HG03175 (cell line): ENCODE data around the gene CTNND2.
"Not testable (repeated sequence)": the region's sequence is repeated elsewhere in the genome, so short reads cannot be mapped to it uniquely, and the experiment has no call there.

ENCODE experiments used
- ATAC-seq: cut with Tn5 transposase; IDR thresholded peaks from one replicate; pipeline ENCODE4 v1.9.1; 2021; ENCODE audit warnings: mild to moderate bottlenecking, moderate library complexity; ENCODE audit not compliant: unreplicated experiment

Gene CTNND2

GRCh38 chr5:11334404-11334803, 569.8 kb downstream of the CTNND2 start:
- no peak for ATAC-seq

GRCh38 chr5:11329679-11330078, 574.6 kb downstream of the CTNND2 start:
- ATAC-seq, result no peak

GRCh38 chr5:11324521-11325289, 579.5 kb downstream of the CTNND2 start:
- no peak for ATAC-seq

- ATAC-seq, result no peak
Observed at GRCh38 chr5:11323761-11324160, 580.5 kb downstream of the CTNND2 start.

DNA sequence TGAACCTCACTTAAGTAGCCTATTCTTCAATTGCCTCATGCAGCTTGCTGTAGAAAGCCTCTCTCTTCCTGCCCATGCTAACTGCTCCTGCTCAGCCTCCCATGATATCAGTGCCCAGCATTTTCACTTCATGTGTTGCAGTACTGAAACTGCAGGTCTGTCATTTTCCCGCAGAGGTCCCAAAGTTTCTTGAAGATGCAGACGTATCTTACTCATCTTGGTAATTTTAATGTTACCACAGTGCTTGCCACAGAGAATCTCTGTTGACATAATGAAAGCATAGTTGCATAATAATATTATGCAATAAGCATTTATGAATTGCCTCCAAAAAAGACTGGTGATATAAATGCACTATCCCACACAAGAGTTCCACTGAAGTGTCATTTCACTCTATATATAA, 582.1 kb downstream of the CTNND2 start:
- no peak for ATAC-seq

- ATAC-seq, result no peak
Observed at GRCh38 chr5:11319836-11320580, 584.2 kb downstream of the CTNND2 start.

DNA sequence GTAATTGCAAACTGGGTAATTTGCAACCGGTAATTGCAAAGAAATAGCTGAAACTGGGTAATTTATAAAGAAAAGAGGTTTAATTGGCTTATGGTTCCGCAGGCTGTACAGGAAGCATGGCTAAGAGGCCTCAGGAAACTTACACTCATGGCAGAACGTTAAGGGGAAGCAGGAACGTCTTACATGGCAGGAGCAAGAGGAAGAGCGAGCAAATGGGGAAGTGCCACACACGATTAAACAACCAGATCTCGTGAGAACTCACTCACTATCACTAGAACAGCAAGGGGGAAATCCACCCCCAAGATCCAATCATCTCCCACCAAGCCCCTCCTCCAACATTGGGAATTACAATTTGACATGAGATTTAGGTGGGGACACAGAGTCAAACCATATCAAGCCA, 590.6 kb downstream of the CTNND2 start:
- ATAC-seq, result not testable (repeated sequence)

- ATAC-seq, result no peak
Observed at GRCh38 chr5:11311731-11312130, 592.5 kb downstream of the CTNND2 start.

- no peak for ATAC-seq
Observed at GRCh38 chr5:11311272-11311671, 593.0 kb downstream of the CTNND2 start.

DNA sequence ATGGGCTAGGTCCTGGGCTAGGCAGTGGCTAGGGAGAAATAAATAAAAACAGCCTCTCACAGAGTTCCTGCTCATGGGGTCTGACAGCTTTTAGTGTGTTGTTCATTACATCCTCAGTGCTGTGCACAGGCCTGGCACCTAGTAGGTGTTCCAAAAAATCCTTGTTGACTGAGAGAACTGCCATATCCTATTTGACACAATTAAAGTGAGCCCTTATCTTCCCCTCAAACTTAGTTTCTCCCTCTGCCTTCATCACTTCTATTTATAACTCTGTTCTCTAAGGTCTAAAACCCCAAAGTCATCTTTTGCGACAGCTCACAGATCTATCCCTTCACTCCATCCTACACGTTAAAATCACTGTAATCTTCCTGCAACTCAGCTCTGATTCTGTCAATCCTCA, 594.1 kb downstream of the CTNND2 start:
- no peak for ATAC-seq

DNA sequence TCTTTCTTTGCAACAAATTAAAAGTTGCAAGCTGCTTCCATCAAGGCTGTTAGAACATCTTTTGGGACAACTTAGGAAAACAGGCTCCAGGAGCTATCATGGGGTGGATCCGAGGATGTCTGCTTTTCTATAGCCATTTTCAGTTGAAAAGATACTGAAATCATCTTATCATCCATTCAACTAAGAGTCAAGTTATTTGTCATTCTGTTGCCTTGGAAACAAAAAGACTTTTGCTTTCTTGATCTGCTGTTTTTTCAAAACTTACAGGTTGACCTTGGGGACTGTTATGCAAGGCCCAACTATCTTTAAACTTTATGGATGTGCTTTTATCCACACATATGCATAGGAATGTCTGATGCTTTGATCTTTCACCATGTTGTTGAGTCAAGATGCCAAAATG, 597.9 kb downstream of the CTNND2 start:
- ATAC-seq, result no peak

DNA sequence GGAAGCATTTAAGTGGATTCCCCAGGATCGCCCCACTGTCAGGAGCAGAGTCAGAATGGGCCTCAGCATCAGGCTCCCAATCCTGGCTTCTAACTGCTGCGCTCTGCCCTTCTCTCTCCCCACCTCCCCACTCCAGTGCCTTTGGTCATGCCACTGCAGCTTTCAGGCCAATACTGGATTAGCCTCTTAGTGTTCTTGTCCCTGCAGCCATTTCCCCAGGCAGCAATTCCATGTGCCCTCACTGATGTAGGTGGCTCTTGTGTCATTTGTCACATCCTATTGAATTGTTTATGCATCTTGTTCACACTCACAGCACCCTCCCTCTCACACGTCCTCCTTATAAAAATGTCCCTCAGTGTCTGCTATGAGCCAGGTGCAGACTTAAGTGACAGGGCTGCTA, 599.0 kb downstream of the CTNND2 start:
- ATAC-seq, result no peak

- no peak for ATAC-seq
Observed at GRCh38 chr5:11304641-11305040, 599.6 kb downstream of the CTNND2 start.

GRCh38 chr5:11302663-11303062, 601.6 kb downstream of the CTNND2 start:
- ATAC-seq, result no peak

- ATAC-seq, result no peak
Observed at GRCh38 chr5:11301171-11301570, 603.1 kb downstream of the CTNND2 start.

GRCh38 chr5:11300736-11301135, 603.5 kb downstream of the CTNND2 start:
- ATAC-seq, result no peak

DNA sequence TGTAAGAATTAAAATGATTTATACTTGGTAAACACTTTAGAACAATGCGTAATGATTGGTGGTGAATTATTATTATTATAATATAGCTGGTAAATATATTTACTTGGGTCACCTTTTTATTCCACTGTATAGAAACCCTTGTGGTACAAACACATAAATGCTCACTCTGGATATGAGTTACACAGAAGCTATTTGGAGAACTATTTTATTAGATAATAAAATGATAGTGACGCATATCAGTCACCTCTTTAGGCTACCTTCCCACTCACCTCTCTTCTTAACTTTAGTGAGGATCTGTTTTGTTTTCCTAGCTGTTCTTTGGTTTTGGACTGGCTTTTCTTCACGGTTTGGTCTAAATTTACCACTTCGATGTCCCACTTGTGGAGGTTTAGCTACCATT, 605.4 kb downstream of the CTNND2 start:
- ATAC-seq, result no peak

DNA sequence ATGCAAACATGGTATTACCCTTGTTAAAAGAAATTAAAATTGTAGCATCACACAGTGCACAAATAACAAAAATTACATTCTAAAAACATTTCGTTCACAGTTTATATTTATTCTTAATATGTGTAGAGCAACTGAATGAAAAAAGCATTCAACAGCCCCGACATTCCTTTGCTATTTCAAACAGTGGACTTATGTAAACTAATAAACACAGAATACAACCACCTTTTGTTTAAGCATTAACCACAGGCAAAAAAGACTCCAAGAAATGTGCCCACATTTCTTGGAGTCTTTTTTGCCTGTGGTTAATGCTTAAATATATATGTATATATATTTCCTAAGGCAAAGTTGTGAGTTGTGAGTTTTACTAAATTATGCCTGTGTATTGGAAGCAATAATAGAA, 610.7 kb downstream of the CTNND2 start:
- no peak for ATAC-seq

- ATAC-seq, result no peak
Observed at GRCh38 chr5:11292648-11293356, 611.4 kb downstream of the CTNND2 start.

DNA sequence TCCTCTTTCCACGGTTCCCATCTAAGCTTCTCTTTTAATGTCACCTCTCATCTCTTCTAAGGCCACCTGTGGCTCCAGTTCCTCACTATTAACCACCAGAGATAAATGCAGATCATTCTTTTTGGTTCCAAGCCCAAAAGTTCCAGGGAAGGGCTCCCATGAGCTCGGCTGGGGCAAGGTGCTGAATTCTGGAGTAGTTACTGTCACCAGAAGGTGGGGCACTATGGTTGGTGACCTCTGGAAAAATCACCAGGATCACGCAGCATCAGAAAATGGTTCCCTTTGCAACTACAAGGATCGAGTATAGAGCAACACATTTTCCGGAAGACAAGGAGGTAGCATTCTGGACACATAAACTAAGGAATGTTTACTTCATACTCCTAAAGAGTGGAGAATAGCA, 614.5 kb downstream of the CTNND2 start:
- ATAC-seq, result no peak

DNA sequence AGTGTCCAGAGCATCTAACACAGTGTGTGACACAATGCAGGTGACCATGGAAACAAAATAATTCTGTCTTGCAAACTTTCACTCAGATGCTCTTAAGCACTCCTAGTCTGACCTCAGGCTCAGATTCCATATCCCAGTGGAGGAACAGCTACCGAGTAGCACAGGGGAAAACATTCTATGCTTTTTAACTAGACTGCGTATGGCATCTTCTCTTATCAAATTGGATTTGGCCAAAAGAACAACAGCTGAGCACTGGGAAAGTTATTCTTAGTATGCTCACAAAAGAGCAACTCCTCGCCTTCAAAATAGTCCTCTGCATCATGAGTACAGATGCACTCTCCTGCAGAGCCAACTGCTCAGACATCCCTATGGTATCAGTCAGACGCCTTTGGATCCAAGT, 615.0 kb downstream of the CTNND2 start:
- ATAC-seq, result no peak

DNA sequence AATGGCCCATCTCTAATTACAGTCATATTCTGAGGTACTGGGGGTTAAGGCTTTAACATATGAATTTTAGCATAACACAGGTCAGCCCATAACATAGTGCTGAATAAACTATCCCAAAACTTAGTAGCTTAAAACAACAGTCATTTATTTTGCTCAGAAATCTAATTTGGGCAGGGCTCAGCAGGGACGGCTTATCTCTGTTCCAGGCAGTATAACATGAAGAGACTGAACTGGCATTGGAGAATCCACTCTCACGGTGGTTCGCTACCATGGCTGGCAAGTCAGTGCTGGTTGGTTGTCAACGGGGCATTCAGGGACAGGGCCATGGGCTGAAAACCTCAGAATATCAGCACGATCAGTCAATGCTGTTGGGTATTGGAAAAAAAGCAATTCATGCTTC, 622.4 kb downstream of the CTNND2 start:
- ATAC-seq, result no peak
